ENCODE results near the gene P3H2. TPM values are rescaled to one million over a fixed set of nuclear protein-coding genes. Genes with fewer than 3 reads are reported as not detected.

The P3H2 gene
- total and polyA plus RNA-seq, 2 experiments from 2014 or later: 14.5 TPM

GRCh38 chr3:190121383-190121782 lies 686 bp upstream of the P3H2 start:
- Histone ChIP-seq H3K4me2 (peak overlapping the region; percentile 87), H3K4me1 (ENCODE audit: insufficient read depth) (peaks cover 29% of the 10 kb centered on the region), H2AFZ (no peak overlapping the region), H3K79me2 (peaks cover 28% of the 10 kb centered on the region), H4K20me1 (ENCODE audit: insufficient read depth, poor library complexity, severe bottlenecking) (no peaks in the 10 kb centered on the region), H3K4me3 (no peak overlapping the region), H3K9me3 (ENCODE audit: low read depth) (no peaks in the 10 kb centered on the region), H3K27me3 (no peaks in the 10 kb centered on the region), H3K9me2 (replicated peaks; ENCODE audit: insufficient read depth) (no peaks in the 10 kb centered on the region), H3K36me3 (replicated peaks; ENCODE audit: insufficient read depth, low read depth) (no peaks in the 10 kb centered on the region), H3K27ac (no peak overlapping the region)
- no peak for DNase-seq (ENCODE audit: low spot score)
- WGBS (ENCODE audit: low lambda C conversion rate, missing lambda C conversion rate): 89% methylated on average over 12 of the region's 12 CpGs
- TF ChIP-seq EZH2 (IDR thresholded peaks at IDR 0.05; ENCODE audit: borderline replicate concordance) (no peak), EZH2phosphoT487 (IDR thresholded peaks at IDR 0.05; ENCODE audit: low read depth, severe bottlenecking, unreplicated experiment) (no peak), CTCF (IDR thresholded peaks at IDR 0.05; ENCODE audit: poor library complexity) (no peak)

- Histone ChIP-seq H3K27ac (no peak overlapping the region), H3K4me2 (peak overlapping the region; percentile 87), H2AFZ (peak overlapping the region; percentile 19)
These were observed 322 bp upstream of the P3H2 start for GRCh38 chr3:190121061-190121377.

GRCh38 chr3:190119461-190120268 lies 1.0 kb downstream of the P3H2 start:
- H3K79me2 ChIP-seq: peaks cover 43% of the 10 kb centered on the region
- DNase-seq (ENCODE audit: low spot score): no peak
- peak overlapping the region; percentile 69 for H2AFZ ChIP-seq
- peak overlapping the region; percentile 87 for H3K4me2 ChIP-seq
- TF ChIP-seq CTCF (IDR thresholded peaks at IDR 0.05; ENCODE audit: poor library complexity): no peak
- TF ChIP-seq EZH2 (IDR thresholded peaks at IDR 0.05; ENCODE audit: borderline replicate concordance): no peak
- no peak for TF ChIP-seq EZH2phosphoT487 (IDR thresholded peaks at IDR 0.05; ENCODE audit: low read depth, severe bottlenecking, unreplicated experiment)
- peak overlapping the region; percentile 81 for H3K4me3 ChIP-seq
- H3K9me3 ChIP-seq (ENCODE audit: low read depth): no peaks in the 10 kb centered on the region
- peaks cover 20% of the 10 kb centered on the region for H3K4me1 ChIP-seq (ENCODE audit: insufficient read depth)
- WGBS (ENCODE audit: low lambda C conversion rate, missing lambda C conversion rate): 15% methylated on average over 9 of the region's 9 CpGs
- H3K36me3 ChIP-seq (replicated peaks; ENCODE audit: insufficient read depth, low read depth): no peaks in the 10 kb centered on the region
- no peaks in the 10 kb centered on the region for H3K9me2 ChIP-seq (replicated peaks; ENCODE audit: insufficient read depth)
- no peaks in the 10 kb centered on the region for H3K27me3 ChIP-seq
- H3K27ac ChIP-seq: peak overlapping the region; percentile 89
- H4K20me1 ChIP-seq (ENCODE audit: insufficient read depth, poor library complexity, severe bottlenecking): no peaks in the 10 kb centered on the region

More at GRCh38 chr3:190121061-190121377, 322 bp upstream of the P3H2 start:
- H3K4me1 ChIP-seq (ENCODE audit: insufficient read depth): peaks cover 29% of the 10 kb centered on the region
- 42% methylated on average over 13 of the region's 13 CpGs for WGBS (ENCODE audit: low lambda C conversion rate, missing lambda C conversion rate)
- no peaks in the 10 kb centered on the region for H3K9me2 ChIP-seq (replicated peaks; ENCODE audit: insufficient read depth)
- TF ChIP-seq EZH2 (IDR thresholded peaks at IDR 0.05; ENCODE audit: borderline replicate concordance) (no peak), CTCF (IDR thresholded peaks at IDR 0.05; ENCODE audit: poor library complexity) (no peak), EZH2phosphoT487 (IDR thresholded peaks at IDR 0.05; ENCODE audit: low read depth, severe bottlenecking, unreplicated experiment) (no peak)
- DNase-seq (ENCODE audit: low spot score): no peak
- H3K36me3 ChIP-seq (replicated peaks; ENCODE audit: insufficient read depth, low read depth): no peaks in the 10 kb centered on the region
- H3K27me3 ChIP-seq: no peaks in the 10 kb centered on the region
- H4K20me1 ChIP-seq (ENCODE audit: insufficient read depth, poor library complexity, severe bottlenecking): no peaks in the 10 kb centered on the region
- H3K4me3 ChIP-seq: no peak overlapping the region
- peaks cover 31% of the 10 kb centered on the region for H3K79me2 ChIP-seq
- no peaks in the 10 kb centered on the region for H3K9me3 ChIP-seq (ENCODE audit: low read depth)

Measured in hepatocyte (in vitro differentiated cells).